CD4-positive, alpha-beta T cell treated with Interleukin-21 for 1 hour (primary cell): ENCODE measurements around the gene CLCN4.
A peak's percentile ranks its signal among the peaks of the same experiment; 100 is the strongest.

ENCODE experiments used
- DNase-seq: peaks from one replicate; pipeline ENCODE4 v3.0.0-alpha.2; 2020

The CLCN4 gene

GRCh38 chrX:10169175-10169574 lies 12.4 kb downstream of the CLCN4 start:
- no peak for DNase-seq

- DNase-seq: no peak
These were observed 14.5 kb downstream of the CLCN4 start for GRCh38 chrX:10171249-10171648.

GRCh38 chrX:10172877-10173276 lies 16.1 kb downstream of the CLCN4 start:
- no peak for DNase-seq

GRCh38 chrX:10173331-10173900 lies 16.6 kb downstream of the CLCN4 start:
- DNase-seq: no peak

- no peak for DNase-seq
These were observed 17.3 kb downstream of the CLCN4 start for GRCh38 chrX:10174051-10174450.

GRCh38 chrX:10174810-10175209 lies 18.0 kb downstream of the CLCN4 start:
- no peak for DNase-seq

- no peak for DNase-seq
These were observed 18.6 kb downstream of the CLCN4 start for GRCh38 chrX:10175319-10175871.

- no peak for DNase-seq
These were observed 19.6 kb downstream of the CLCN4 start for GRCh38 chrX:10176121-10177003.

- no peak for DNase-seq
These were observed 20.2 kb downstream of the CLCN4 start for GRCh38 chrX:10177004-10177396.

GRCh38 chrX:10177601-10178000 lies 20.8 kb downstream of the CLCN4 start:
- DNase-seq: no peak

- no peak for DNase-seq
These were observed 22.2 kb downstream of the CLCN4 start for GRCh38 chrX:10178866-10179463.

- no peak for DNase-seq
These were observed 27.0 kb downstream of the CLCN4 start for GRCh38 chrX:10183760-10184159.

- DNase-seq: no peak
These were observed 27.6 kb downstream of the CLCN4 start for GRCh38 chrX:10184411-10184810.

- DNase-seq: no peak
These were observed 29.6 kb downstream of the CLCN4 start for GRCh38 chrX:10186355-10186754.

- DNase-seq: no peak
These were observed 30.6 kb downstream of the CLCN4 start for GRCh38 chrX:10187421-10187820.

GRCh38 chrX:10189317-10190268 lies 32.8 kb downstream of the CLCN4 start:
- peak; percentile 67 for DNase-seq

GRCh38 chrX:10190367-10190766 lies 33.6 kb downstream of the CLCN4 start:
- no peak for DNase-seq

GRCh38 chrX:10193587-10193986 lies 36.8 kb downstream of the CLCN4 start:
- no peak for DNase-seq

- no peak for DNase-seq
These were observed 38.6 kb downstream of the CLCN4 start for GRCh38 chrX:10195425-10195824.

GRCh38 chrX:10195947-10196346 lies 39.2 kb downstream of the CLCN4 start:
- DNase-seq: no peak

GRCh38 chrX:10197279-10198210 lies 40.8 kb downstream of the CLCN4 start:
- no peak for DNase-seq
